Measurements from ENCODE around the gene CCDC110. TPM values are rescaled to one million over a fixed set of nuclear protein-coding genes. Genes with fewer than 3 reads are reported as not detected.

The CCDC110 gene
- total and polyA plus RNA-seq, 9 of the 15 experiments (the other 6 are each of a cell fraction or from before 2014, with no cell fraction given): 0.04 to 0.35 (median 0.07) TPM; not detected in 4

DNA sequence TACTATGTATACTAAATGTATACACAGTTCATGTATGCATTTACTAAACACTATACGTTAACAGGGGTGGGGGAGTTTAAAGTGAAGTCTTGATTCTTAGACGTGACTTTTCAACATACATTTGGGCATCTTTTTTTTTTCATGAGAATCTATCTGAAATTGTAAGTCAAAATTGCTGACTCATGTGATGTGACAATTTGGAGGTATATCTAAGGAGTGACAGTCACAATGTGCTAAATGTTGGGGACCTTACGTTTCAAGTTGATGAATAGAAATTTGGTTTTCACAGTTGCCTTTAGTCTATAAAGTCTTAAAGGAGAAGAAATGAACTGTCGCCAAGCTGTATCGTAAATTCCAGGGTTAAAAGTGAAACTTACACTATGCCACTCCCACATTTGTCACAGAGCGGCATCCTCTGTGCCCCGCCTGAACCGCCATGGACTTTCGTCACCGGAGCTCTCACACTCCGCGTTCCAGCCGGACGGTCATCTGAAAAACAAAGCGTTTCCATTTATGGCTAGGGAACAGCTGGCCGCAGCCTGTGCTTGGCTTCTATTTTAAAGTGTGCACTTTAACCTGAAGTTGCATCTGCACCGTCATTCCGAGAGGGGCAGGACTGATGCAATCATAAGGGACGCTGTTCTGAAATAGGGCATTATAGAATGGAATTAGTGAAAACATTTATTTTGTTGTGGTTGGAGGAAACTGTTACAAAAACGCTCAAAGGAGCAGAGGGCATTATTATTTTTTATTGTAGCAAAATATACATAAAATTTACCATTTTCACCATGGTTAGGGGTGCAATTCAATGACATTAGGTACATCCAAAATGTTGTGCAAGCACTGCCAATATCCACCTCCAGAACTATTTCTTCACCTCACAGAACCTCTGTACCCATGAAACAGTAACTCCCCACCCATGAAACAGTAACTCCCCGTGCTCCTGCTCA lies 32.8 kb upstream of the CCDC110 start (continued):
- TF ChIP-seq NFE2L1 (tag; IDR thresholded peaks at IDR 0.05; ENCODE audit: borderline replicate concordance, low read depth): peak; percentile 91
- peak; percentile 24; the same call in 1 of the 2 replicates for TF ChIP-seq CREB1 (IDR thresholded peaks at IDR 0.05)
- peak; percentile 53; the same call in 1 of the 2 replicates for TF ChIP-seq CREB1 (CRISPR knock-in tag; IDR thresholded peaks at IDR 0.05)
- peak in 1 of 2 experiments; percentile 98; a peak in 2 of 4 replicates for TF ChIP-seq SRF (CRISPR knock-in tag; IDR thresholded peaks at IDR 0.05)
- peak; percentile 93 for TF ChIP-seq NFE2 (IDR thresholded peaks at IDR 0.05; ENCODE audit: low read depth)
- TF ChIP-seq, protein P1, sequence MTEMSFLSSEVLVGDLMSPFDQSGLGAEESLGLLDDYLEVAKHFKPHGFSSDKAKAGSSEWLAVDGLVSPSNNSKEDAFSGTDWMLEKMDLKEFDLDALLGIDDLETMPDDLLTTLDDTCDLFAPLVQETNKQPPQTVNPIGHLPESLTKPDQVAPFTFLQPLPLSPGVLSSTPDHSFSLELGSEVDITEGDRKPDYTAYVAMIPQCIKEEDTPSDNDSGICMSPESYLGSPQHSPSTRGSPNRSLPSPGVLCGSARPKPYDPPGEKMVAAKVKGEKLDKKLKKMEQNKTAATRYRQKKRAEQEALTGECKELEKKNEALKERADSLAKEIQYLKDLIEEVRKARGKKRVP (CRISPR knock-in tag; IDR thresholded peaks at IDR 0.05): peak; percentile 89
- TF ChIP-seq, protein P2, sequence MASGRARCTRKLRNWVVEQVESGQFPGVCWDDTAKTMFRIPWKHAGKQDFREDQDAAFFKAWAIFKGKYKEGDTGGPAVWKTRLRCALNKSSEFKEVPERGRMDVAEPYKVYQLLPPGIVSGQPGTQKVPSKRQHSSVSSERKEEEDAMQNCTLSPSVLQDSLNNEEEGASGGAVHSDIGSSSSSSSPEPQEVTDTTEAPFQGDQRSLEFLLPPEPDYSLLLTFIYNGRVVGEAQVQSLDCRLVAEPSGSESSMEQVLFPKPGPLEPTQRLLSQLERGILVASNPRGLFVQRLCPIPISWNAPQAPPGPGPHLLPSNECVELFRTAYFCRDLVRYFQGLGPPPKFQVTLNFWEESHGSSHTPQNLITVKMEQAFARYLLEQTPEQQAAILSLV (tag; IDR thresholded peaks at IDR 0.05): peak; percentile 49
- peak; percentile 71 for TF ChIP-seq POLR2H (tag; IDR thresholded peaks at IDR 0.05; ENCODE audit: low read depth)
- TF ChIP-seq NR2C2 (CRISPR knock-in tag; IDR thresholded peaks at IDR 0.05): 0 out of 2 replicates have a peak, but pooled peaks have one; percentile 46
- TF ChIP-seq NR2C2 (tag; IDR thresholded peaks at IDR 0.05): peak; percentile 96
- TF ChIP-seq HNRNPK (IDR thresholded peaks at IDR 0.05; ENCODE audit: low read depth, low read length, poor library complexity, severe bottlenecking): no peak
- TF ChIP-seq, protein P3, sequence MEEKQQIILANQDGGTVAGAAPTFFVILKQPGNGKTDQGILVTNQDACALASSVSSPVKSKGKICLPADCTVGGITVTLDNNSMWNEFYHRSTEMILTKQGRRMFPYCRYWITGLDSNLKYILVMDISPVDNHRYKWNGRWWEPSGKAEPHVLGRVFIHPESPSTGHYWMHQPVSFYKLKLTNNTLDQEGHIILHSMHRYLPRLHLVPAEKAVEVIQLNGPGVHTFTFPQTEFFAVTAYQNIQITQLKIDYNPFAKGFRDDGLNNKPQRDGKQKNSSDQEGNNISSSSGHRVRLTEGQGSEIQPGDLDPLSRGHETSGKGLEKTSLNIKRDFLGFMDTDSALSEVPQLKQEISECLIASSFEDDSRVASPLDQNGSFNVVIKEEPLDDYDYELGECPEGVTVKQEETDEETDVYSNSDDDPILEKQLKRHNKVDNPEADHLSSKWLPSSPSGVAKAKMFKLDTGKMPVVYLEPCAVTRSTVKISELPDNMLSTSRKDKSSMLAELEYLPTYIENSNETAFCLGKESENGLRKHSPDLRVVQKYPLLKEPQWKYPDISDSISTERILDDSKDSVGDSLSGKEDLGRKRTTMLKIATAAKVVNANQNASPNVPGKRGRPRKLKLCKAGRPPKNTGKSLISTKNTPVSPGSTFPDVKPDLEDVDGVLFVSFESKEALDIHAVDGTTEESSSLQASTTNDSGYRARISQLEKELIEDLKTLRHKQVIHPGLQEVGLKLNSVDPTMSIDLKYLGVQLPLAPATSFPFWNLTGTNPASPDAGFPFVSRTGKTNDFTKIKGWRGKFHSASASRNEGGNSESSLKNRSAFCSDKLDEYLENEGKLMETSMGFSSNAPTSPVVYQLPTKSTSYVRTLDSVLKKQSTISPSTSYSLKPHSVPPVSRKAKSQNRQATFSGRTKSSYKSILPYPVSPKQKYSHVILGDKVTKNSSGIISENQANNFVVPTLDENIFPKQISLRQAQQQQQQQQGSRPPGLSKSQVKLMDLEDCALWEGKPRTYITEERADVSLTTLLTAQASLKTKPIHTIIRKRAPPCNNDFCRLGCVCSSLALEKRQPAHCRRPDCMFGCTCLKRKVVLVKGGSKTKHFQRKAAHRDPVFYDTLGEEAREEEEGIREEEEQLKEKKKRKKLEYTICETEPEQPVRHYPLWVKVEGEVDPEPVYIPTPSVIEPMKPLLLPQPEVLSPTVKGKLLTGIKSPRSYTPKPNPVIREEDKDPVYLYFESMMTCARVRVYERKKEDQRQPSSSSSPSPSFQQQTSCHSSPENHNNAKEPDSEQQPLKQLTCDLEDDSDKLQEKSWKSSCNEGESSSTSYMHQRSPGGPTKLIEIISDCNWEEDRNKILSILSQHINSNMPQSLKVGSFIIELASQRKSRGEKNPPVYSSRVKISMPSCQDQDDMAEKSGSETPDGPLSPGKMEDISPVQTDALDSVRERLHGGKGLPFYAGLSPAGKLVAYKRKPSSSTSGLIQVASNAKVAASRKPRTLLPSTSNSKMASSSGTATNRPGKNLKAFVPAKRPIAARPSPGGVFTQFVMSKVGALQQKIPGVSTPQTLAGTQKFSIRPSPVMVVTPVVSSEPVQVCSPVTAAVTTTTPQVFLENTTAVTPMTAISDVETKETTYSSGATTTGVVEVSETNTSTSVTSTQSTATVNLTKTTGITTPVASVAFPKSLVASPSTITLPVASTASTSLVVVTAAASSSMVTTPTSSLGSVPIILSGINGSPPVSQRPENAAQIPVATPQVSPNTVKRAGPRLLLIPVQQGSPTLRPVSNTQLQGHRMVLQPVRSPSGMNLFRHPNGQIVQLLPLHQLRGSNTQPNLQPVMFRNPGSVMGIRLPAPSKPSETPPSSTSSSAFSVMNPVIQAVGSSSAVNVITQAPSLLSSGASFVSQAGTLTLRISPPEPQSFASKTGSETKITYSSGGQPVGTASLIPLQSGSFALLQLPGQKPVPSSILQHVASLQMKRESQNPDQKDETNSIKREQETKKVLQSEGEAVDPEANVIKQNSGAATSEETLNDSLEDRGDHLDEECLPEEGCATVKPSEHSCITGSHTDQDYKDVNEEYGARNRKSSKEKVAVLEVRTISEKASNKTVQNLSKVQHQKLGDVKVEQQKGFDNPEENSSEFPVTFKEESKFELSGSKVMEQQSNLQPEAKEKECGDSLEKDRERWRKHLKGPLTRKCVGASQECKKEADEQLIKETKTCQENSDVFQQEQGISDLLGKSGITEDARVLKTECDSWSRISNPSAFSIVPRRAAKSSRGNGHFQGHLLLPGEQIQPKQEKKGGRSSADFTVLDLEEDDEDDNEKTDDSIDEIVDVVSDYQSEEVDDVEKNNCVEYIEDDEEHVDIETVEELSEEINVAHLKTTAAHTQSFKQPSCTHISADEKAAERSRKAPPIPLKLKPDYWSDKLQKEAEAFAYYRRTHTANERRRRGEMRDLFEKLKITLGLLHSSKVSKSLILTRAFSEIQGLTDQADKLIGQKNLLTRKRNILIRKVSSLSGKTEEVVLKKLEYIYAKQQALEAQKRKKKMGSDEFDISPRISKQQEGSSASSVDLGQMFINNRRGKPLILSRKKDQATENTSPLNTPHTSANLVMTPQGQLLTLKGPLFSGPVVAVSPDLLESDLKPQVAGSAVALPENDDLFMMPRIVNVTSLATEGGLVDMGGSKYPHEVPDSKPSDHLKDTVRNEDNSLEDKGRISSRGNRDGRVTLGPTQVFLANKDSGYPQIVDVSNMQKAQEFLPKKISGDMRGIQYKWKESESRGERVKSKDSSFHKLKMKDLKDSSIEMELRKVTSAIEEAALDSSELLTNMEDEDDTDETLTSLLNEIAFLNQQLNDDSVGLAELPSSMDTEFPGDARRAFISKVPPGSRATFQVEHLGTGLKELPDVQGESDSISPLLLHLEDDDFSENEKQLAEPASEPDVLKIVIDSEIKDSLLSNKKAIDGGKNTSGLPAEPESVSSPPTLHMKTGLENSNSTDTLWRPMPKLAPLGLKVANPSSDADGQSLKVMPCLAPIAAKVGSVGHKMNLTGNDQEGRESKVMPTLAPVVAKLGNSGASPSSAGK (IDR thresholded peaks at IDR 0.05): peak; percentile 42

Measured in K562 (cell line).